ENCODE data around the gene MRPS23.

The MRPS23 gene

DNA sequence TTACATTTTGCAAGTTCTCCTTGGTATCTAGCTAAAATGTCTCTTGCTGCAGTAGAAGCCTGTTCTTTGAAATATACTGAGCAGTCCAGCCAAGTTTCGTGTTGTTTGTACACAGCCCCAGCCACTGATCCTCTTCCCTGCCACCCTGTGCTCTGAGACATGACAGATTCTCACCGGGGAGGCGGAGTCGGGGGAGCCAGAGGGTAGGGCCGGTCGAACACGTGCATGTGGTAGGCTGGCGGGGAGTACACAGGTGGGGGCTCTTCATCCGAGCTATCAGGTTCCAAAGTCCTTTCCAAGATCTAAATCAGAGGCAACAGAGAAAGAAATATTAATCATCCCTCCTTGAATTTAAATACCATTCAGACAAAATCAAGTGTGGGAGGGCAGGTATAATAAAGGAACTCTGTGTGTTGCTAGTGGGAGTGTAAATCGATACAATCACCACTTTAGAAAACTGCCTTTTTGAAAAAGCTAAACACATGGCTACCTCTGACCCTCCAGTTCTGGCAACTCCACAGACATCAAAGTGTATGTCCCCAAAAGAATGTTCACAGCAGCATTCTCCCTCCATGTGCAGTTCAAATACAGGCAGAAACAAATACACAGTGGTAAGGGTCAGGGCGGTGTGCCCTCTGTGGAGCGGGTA, 29.7 kb upstream of the MRPS23 start:
- no peak for DNase-seq (ENCODE audit: low read depth)

DNA sequence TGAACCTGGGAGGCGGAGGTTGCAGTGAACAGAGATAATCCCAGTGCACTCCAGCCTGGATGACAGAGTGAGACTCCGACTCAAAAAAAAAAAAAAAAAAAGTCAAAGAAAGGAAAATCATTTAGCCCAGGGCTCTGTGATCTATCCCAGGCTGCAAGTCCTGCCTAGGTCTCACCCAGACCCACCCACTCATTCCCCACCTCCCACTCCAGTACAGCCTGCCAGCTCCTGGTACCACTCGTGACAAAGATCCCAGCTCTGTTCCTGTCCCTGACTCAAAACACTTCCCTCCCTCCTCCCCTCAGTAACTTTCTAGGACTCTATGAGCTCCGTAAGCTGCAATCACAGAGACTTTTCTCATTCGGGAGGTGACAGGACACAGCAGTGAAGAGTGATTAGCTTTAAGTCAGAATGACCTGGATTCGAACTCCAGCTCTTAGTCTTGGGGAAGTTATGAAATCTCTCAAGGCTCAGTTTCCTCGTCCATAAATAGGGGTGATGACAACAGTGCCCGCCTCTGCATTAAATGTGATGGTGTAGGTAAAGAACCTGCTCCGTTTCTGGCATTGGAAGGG, 28.0 kb upstream of the MRPS23 start:
- DNase-seq (ENCODE audit: low read depth) = peak; percentile 46

- no peak for DNase-seq (ENCODE audit: low read depth)
Observed at GRCh38 chr17:57876866-57877237, 27.0 kb upstream of the MRPS23 start.

GRCh38 chr17:57876023-57876865, 26.4 kb upstream of the MRPS23 start:
- DNase-seq (ENCODE audit: low read depth) = no peak

- peak; percentile 98 for DNase-seq (ENCODE audit: low read depth)
Observed at GRCh38 chr17:57875290-57876022, 25.6 kb upstream of the MRPS23 start.

DNA sequence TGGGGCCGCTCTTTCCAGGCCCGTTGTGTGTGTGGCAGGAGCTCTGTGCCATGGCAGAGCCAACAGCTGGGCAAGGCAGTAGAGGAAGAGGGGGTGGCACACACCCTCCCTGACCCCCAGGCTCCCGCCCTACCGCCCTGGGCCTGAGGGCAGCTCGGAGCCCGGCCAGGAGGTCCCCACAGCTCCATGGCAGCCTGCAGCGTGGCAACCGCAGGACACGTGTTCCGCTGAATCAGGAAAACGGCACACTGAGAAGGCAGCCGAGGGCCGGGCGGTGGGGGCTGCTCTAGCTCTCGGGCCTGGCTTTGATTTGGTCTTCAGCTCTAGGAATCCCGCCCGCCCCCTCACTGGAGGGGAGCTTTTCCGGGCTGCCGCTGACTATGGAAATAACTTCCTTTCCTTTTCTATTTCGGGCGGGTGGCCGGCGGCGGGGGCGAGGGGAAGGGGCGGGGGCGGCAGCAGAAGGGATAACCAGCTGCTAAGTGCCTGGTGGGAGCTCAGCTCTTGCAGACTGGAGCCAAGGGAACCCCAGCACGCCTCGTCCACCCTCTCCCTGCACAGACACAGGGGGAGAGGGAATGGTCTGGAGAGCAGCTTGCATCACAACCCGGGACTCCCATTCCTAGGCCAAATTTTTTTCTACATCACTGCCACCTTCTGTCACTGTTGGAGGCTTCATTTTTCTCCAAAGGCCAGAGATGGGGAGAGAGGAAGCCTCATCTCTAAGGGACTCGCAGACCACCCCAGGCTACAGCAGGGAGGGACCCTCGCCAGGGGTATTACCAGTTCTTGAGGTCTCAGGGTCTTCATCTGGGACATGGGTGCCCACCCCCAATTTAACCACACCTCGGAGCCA, 24.8 kb upstream of the MRPS23 start:
- DNase-seq (ENCODE audit: low read depth) = peak; percentile 89

- no peak for DNase-seq (ENCODE audit: low read depth)
Observed at GRCh38 chr17:57874058-57874419, 24.2 kb upstream of the MRPS23 start.

DNA sequence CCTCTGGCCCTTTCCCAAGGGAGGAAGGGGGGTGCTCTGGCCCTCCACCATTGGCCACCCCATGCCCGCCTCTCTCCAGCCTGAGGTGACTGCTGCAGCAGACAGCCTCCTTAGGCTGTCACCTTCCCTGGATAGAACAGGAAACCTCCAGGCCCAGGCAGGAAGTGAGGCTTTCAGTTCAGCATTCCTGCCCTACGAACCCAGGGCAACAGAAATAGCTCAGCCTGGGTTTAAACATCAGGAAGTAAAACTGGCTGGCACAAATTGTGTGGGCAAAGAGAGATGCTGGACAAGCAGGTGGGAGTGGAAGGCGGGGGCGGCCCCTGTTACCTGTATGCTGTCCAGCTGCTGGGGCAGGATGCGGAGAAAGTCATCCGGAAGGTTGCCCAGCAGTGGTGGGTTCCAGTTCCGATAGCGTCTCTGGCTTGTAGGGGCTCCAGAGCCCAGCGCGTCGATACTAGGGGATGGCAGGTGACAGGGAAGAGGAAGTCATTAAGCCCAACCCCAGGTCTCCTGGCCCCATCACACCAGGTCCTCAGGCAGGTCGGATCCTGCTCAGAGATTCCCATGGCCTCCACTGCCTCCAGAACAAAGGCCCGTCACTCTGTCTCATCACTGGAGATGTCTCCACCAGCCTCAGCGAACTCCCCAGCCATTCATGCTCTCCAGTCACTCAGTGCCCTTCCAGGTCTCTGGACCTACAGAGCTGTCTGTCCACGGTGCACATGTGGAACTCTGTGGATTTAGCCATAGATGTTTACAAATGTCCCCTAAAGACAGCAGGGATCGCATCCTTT, 23.6 kb upstream of the MRPS23 start:
- DNase-seq (ENCODE audit: low read depth) = no peak

- no peak for DNase-seq (ENCODE audit: low read depth)
Observed at GRCh38 chr17:57872536-57872935, 22.7 kb upstream of the MRPS23 start.

- DNase-seq (ENCODE audit: low read depth) = no peak
Observed at GRCh38 chr17:57871863-57872262, 22.0 kb upstream of the MRPS23 start.

GRCh38 chr17:57871155-57871554, 21.3 kb upstream of the MRPS23 start:
- DNase-seq (ENCODE audit: low read depth) = no peak

DNA sequence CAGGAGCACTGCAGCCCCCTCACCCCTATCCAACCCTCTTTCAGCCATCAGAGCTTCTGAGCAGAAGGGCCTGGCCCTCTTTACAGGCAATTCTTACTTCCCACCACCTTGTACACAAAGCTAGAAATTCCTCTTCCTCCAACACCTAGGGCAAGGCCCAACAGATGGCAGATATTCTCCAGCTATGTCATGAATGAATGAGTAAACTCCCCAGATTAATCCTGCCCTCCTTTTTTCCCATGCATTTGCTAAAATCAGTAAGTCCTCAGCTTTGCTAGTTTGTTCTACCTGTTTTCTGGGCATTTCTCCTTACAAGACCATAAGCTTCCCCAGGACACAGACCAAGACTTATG, 20.4 kb upstream of the MRPS23 start:
- DNase-seq (ENCODE audit: low read depth) = peak; percentile 47

DNA sequence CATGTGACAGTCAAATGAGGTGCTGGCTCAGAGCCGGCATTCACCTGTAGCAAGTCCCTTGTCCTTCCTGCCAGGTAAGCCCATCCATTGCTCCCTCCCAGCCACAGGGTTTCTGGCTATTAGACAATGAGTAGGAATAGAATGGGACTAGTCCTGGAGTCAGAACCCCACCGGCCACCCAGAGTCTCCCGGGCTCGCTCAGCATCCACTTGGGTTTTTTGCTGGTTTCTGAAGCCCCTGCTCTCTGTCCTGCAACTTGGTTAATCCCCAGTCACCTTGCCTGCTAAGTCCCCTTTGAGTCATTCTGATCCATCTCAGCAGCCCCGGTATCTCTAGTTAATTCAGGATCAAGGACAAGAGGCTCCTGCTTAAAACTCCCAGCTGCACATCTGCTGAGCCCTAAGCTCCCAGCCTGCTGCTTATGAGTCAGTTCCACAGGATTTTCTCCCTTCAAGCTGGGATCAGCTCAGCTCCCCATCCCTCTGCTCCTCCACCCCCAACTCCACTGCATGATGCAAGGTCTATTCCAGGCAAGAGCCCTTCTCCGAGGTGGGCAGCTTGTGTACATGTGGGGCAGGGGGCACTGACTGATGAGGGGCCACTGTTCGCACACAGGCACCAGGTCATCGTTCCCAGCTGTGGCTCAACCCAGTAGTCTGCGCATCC, 19.9 kb upstream of the MRPS23 start:
- DNase-seq (ENCODE audit: low read depth) = peak; percentile 95

GRCh38 chr17:57868910-57869616, 19.2 kb upstream of the MRPS23 start:
- no peak for DNase-seq (ENCODE audit: low read depth)

- peak; percentile 81 for DNase-seq (ENCODE audit: low read depth)
Observed at GRCh38 chr17:57868007-57868909, 18.4 kb upstream of the MRPS23 start.

DNA sequence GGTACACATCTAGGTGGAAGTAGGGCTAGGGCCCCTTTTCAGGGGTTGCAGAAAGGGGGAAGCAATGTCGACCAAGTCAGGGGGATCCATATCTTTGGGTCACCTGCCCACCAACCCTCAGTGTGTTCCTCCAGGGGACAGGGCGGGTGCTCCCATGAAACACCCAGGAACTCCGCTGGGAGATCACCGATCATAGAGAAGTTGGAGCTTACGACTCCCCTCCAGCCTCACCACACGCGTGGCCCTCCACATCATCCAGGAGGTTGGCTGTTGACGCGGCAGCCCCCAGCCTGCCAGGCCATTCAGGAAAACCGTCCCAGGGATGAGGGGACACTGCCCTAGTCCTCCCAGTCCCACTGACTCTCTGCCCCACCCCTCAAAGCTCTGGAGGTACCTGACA, 17.3 kb upstream of the MRPS23 start:
- DNase-seq (ENCODE audit: low read depth) = no peak

DNA sequence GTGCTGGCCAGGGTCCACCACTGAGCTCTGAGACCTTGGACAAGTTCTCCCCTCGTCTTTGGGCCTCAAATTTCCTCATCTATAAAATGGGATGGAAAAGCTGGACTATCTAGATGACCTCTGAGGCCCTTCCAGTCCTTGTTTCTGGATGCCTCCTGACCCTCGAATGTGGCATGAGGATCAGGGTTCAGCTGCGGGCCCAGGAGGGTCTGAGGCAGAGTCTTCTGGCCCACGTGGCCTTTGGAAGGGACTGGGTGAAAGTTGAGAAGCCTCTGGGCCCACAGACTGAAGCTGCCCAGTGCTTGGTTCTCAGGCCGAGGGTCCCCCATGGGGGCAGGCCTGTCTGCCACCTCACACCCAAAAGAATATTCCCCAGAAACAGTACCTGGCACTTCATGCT, 16.9 kb upstream of the MRPS23 start:
- no peak for DNase-seq (ENCODE audit: low read depth)

DNA sequence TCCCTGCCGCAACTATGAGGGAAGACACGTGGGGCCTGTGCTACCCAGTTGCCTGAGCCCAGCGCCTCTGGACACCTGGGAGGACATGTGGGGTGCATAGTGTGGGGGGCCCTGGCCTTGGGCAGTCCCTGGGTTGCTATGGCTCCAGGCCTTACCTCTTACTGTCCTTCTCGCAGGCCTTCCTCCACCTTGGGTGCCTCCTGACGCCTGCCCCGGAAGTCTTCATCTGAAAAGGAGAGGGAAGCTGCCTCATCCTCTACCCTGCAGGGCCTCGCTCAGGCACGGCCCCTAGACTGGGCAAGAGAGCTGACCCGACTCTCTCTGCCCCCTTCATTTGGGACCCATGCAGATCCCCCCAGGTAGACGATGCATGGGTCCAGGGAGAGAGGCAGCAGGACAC, 16.5 kb upstream of the MRPS23 start:
- no peak for DNase-seq (ENCODE audit: low read depth)

GRCh38 chr17:57864273-57864672, 14.4 kb upstream of the MRPS23 start:
- DNase-seq (ENCODE audit: low read depth) = no peak
